HFFc6 (cell line): Measurements from ENCODE around the gene MYRIP. TPM values are rescaled to one million over a fixed set of nuclear protein-coding genes. Genes with fewer than 3 reads are reported as not detected.

Experiments used
- DNase-seq: peaks from one replicate; pipeline ENCODE4 v3.0.0-alpha.2; 2018
- H3K27ac Mint-ChIP-seq: 2 replicates; pipeline ENCODE4 v1.8.0; 2020; ENCODE audit warnings: mild to moderate bottlenecking, mixed read lengths
- H3K27me3 Mint-ChIP-seq: 2 replicates; pipeline ENCODE4 v1.8.0; 2021; ENCODE audit warnings: mild to moderate bottlenecking, moderate library complexity, mixed read lengths; ENCODE audit not compliant: insufficient read depth
- H3K36me3 Mint-ChIP-seq: 2 replicates; pipeline ENCODE4 v1.8.0; 2021; ENCODE audit warnings: low read depth, mixed read lengths
- H3K4me1 Mint-ChIP-seq: 2 replicates; pipeline ENCODE4 v1.8.0; 2020; ENCODE audit warnings: low read depth, mixed read lengths
- H3K4me3 Mint-ChIP-seq: 2 replicates; pipeline ENCODE4 v1.8.0; 2020; ENCODE audit warnings: mild to moderate bottlenecking, moderate library complexity, mixed read lengths
- H3K9me3 Mint-ChIP-seq: 2 replicates; pipeline ENCODE4 v1.8.0; 2020; ENCODE audit warnings: mild to moderate bottlenecking, mixed read lengths
- CTCF ChIP-seq: fragments of 200-600 bp; sonication (generic); IDR thresholded peaks from 2 replicates; pipeline ENCODE4 v1.5.0; 2021; ENCODE audit warnings: antibody characterized with exemption, mild to moderate bottlenecking
- total RNA-seq, 6 experiments: library from RNA; stranded (reverse); fragmentation: NEBNext Ultra II Directional; extraction: Animal tissue kit (Norgen Biotek cat#: 25700); gene quantifications; 2 replicates in 1 of 6; 3 replicates in 5 of 6; pipeline ENCODE4 v1.2.3, GENCODE V29; 2021

Gene MYRIP
- total RNA-seq, 6 experiments from 2014 or later: 0.07 to 0.28 (median 0.13) TPM; not detected in 1

- Mint-ChIP-seq H3K9me3 (no peaks in the 10 kb centered on the region), H3K4me3 (no peak overlapping the region), H3K4me1 (no peaks in the 10 kb centered on the region), H3K36me3 (no peaks in the 10 kb centered on the region), H3K27me3 (peaks cover 8% of the 10 kb centered on the region; the same call in 1 of the 2 replicates), H3K27ac (no peak overlapping the region)
- TF ChIP-seq CTCF: no peak
- no peak for DNase-seq
Measured at GRCh38 chr3:40207796-40208195, 398.4 kb downstream of the MYRIP start.

GRCh38 chr3:40208251-40208650, 398.8 kb downstream of the MYRIP start:
- no peak for TF ChIP-seq CTCF

GRCh38 chr3:40211579-40211978, 402.2 kb downstream of the MYRIP start:
- no peak for DNase-seq
- Mint-ChIP-seq H3K27me3 (peaks cover 5% of the 10 kb centered on the region; the same call in 1 of the 2 replicates), H3K4me1 (no peaks in the 10 kb centered on the region), H3K4me3 (no peak overlapping the region), H3K27ac (no peak overlapping the region), H3K9me3 (no peaks in the 10 kb centered on the region), H3K36me3 (no peaks in the 10 kb centered on the region)
- no peak for TF ChIP-seq CTCF

More at GRCh38 chr3:40208251-40208650, 398.8 kb downstream of the MYRIP start:
- DNase-seq: no peak
- no peak overlapping the region for H3K27ac Mint-ChIP-seq
- H3K27me3 Mint-ChIP-seq: peaks cover 8% of the 10 kb centered on the region; the same call in 1 of the 2 replicates
- no peaks in the 10 kb centered on the region for H3K9me3 Mint-ChIP-seq
- no peaks in the 10 kb centered on the region for H3K36me3 Mint-ChIP-seq
- H3K4me3 Mint-ChIP-seq: no peak overlapping the region
- no peaks in the 10 kb centered on the region for H3K4me1 Mint-ChIP-seq

- no peak for TF ChIP-seq CTCF
- no peak overlapping the region for H3K27ac Mint-ChIP-seq
- no peaks in the 10 kb centered on the region for H3K9me3 Mint-ChIP-seq
- H3K4me3 Mint-ChIP-seq: no peak overlapping the region
- no peak for DNase-seq
- no peaks in the 10 kb centered on the region for H3K36me3 Mint-ChIP-seq
- no peaks in the 10 kb centered on the region for H3K4me1 Mint-ChIP-seq
- H3K27me3 Mint-ChIP-seq: peaks cover 5% of the 10 kb centered on the region; the same call in 1 of the 2 replicates
Measured at GRCh38 chr3:40213556-40213955, 404.1 kb downstream of the MYRIP start.

- Mint-ChIP-seq H3K4me1 (no peaks in the 10 kb centered on the region), H3K4me3 (no peak overlapping the region), H3K9me3 (no peaks in the 10 kb centered on the region), H3K36me3 (no peaks in the 10 kb centered on the region), H3K27ac (no peak overlapping the region), H3K27me3 (peaks cover 3% of the 10 kb centered on the region; the same call in 1 of the 2 replicates)
- DNase-seq: no peak
- TF ChIP-seq CTCF: no peak
Measured at GRCh38 chr3:40215015-40215414, 405.6 kb downstream of the MYRIP start.

GRCh38 chr3:40216471-40216870, 407.1 kb downstream of the MYRIP start:
- Mint-ChIP-seq H3K9me3 (no peaks in the 10 kb centered on the region), H3K27me3 (no peaks in the 10 kb centered on the region; the same call in 1 of the 2 replicates), H3K4me3 (no peak overlapping the region), H3K4me1 (no peaks in the 10 kb centered on the region), H3K36me3 (no peaks in the 10 kb centered on the region), H3K27ac (no peak overlapping the region)
- DNase-seq: no peak
- TF ChIP-seq CTCF: no peak
